Measurements from ENCODE around the gene CES5A. TPM values are rescaled to one million over a fixed set of nuclear protein-coding genes. Genes with fewer than 3 reads are reported as not detected.
"Not testable (repeated sequence)": the region's sequence is repeated elsewhere in the genome, so short reads cannot be mapped to it uniquely, and the experiment has no call there.

Gene CES5A
- total RNA-seq, 1 donor from 2014 or later = not detected

DNA sequence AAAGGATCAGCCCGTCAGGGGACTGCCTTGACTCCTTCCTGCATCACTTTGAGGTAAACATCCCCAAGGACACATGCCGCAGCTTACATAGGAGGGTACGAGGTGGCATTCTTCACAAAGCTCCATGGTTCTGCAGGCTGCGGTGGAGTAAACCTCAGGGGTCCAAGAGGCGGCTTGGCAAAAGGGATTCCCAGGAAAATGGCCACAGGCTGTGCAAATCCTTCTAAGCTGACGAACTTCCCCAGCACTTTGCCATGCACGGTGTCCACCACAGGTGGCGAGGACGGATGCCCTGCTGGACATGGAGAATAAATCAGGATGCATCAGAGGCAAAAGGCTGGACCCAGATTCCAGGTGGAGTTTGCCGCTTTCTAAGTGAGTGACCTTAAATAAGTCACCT lies 46.5 kb downstream of the CES5A start:
- DNase-seq = no peak

DNA sequence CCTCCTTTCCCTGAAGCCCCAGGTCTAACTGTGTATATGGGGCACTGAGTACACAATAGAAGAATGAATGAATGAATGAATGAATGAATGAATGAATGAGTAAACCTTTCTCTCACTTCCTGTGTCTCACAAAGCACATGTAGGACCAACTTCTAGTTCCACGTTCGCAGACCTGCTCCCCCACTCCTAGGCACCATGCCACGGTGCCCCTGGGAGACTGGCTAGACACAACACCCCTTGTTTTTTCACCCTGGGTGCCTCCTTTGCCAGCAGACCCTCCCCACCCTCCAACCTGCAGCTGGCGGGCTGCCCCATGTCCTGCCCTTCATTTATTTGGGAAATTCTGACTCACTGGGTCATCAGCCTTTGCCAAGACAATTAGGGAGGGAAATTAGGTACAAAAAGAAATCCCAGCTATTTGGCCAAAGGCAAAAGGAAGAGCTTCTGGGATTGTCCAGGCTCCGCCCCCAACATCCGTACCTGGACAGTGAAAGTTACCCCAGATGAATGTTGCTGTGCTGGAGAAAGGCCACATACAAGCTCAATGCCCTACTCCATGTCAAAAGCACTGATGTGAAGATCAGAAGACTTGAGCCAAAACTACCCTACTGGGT lies 50.0 kb downstream of the CES5A start:
- no peak for DNase-seq

DNA sequence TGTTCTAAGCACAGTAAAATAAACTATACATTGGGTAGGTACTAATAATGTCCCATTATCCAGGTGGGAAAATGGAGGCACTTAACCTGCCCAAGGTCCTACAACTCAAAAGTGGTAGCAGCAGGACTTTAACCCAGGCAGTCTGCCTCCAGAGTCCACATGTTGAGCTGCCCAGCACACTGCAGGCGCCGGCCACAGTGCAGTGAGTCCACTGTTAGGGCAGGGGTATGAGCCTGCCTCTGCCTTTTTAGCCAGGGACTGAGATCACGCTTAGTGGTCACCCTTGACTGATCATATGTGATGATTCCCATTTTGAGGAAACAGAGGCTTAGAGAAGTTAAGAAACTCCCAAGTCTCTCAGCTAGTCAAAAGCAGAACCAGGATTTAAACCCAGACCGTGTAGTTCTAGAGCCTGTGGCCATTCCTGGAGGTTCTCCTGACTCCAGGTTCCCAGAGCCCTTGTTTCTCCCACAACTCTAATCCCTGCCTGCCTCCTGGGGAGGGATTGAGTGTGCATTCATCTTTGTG lies 50.6 kb downstream of the CES5A start:
- no peak for DNase-seq

- DNase-seq = no peak
Observed at GRCh38 chr16:55822280-55822810, 52.8 kb downstream of the CES5A start.

DNA sequence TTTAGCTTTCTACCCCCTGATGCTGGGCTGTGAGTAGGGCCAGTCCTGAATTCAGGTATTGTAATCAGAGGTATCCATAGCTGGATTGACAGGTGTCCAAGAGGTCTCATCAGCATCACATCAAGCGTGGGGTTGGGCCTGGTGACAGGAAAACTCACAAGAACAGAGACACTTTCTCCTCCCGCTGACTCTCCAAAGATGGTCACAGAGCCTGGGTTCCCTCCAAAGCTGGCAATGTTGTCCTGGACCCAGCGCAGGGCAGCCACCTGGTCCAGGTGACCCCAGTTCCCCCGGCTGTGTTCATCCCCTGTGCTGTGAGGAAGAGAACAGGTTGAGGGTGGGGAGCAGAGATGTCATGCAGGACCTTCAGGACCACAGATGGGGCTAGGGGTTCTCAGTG lies 54.0 kb downstream of the CES5A start:
- DNase-seq = no peak

GRCh38 chr16:55820615-55821014 lies 54.6 kb downstream of the CES5A start:
- DNase-seq = no peak

- DNase-seq = no peak
Observed at GRCh38 chr16:55817236-55817912, 57.8 kb downstream of the CES5A start.

DNA sequence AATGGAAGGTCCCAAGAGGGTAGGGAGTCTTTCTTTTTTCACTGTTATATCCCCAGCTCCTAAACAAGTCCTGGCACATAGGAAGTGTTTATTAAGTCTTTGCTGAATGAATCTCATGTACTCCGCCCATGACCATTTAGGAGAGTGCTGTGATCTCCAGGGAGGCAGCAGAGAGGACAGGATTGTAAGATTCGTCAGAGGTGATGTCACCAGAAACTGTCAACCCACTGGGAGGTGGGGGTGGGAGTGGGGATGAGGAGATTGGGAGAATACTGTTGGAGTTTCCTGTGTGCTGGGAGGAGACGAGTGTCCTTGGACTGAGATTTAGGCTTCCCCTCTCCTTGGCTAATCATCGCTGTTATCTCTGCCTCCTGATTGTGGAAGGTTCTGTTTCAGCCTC lies 59.0 kb downstream of the CES5A start:
- not testable (repeated sequence) for DNase-seq

DNA sequence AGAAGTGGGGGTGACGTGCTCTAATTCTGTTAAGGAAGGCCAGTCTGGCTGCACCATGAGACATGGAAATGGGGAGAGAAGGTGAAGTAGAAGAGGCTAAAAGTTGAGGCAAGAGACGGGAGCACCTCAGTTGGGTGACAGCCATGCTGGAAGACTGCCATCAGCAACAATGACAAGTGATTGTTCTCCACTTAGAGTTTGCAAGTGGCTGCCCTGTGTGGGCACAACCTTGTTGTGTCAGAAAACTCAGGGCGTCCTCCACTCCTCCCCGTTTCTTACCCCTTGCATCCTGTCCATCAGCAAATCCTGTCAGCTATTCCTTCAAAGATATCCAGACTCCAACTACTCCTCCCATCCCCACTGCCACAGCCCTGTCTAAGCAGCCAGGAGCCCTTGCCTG lies 59.9 kb downstream of the CES5A start:
- no peak for DNase-seq

DNA sequence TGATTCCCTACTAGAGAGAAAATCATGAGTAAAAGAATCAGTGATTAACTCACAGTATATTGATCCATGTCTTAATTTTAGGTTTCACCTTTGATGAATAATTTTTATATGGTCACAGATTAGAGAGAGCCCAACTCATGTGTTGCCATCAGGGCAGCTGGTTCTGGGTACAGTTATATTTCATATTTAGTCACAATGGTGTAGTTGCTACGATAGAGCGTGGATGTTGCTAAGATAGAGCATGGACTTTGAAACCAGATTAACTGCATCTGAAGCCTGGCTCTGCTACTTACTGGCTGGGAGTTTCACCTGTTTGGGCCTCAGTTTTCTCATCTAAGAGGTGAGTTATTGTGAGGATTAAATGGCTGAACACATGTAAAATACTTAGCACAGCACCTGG lies 61.0 kb downstream of the CES5A start:
- DNase-seq = not testable (repeated sequence)

DNA sequence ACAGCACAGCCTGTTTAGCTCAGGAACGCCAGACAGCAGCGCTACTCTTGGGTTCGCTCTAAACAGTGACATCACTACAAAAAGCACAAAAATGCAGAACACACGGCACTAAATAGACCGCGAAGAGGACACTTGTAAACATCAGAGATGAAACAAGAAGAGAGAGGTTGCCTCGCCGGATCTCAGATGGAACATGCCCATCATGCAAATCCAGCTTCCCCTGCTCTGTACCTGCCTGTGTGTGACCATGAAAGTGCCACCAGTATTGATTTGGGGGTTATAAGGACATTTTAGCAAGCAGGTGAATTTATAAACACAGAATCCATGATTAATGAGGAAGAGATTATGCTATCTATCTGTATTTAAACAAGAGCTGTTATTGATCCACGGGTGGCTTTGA lies 61.4 kb downstream of the CES5A start:
- not testable (repeated sequence) for DNase-seq

DNA sequence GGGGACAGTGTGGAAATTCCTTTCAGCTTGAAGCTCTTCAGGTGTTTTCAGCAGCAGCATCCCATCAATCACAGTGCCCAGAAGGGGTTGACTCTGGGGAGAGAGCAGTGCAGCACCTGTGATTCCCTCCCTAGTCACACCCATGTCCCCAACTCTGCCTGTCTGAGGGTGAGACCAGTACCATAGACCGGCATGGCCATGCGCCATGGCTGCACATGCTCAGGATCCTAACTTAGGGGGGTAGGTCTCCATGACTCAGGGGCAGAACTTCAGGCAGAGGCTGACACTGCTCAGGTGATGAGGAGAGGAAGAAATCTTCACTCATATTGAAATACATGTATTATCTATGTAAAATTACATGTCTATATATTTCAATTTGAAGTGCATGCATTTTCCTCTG lies 62.2 kb downstream of the CES5A start:
- DNase-seq = no peak

DNA sequence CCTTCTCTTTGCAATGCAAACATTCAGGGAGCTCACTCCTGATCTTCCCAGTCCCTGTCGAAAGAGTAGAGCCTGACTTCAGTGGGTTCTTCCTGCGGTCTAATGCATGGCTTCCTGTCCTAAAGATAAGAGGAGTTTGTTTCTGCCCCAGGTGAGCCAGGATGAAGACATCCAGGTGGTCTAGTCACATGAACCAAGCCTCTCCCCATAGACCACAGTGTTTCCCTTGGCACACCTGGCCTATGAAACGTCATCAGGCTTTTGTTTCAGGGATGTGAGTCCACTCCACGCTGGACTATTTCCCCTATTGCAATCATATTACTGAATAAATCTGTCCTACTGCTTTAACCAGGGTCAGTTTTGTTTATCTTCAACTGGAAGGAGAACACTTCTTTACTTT lies 63.4 kb downstream of the CES5A start:
- no peak for DNase-seq

DNA sequence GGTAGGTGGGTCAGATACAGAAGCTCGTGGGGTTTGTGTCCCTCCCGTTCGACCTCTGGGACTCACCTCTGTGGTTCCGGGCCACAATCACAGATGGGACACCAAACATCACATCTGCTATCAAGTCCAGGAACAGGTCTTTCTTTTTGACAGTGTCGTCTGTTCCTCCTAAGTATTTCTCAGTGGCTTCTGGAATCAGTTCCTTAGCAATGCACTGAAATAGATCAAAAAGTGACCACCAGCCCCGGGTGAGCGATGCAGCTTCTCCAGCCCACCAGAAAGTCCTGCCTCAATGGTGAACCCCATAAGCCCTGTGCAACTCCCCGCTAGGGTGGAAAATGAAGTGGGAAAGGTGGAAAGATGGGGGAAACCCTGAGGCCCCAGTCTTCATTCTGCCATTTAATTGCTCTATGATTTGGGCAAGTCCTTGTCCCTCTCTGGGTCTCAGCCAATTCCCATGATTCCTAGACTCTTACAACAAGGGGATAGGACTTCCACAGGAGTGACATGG lies 64.7 kb downstream of the CES5A start:
- no peak for DNase-seq

DNA sequence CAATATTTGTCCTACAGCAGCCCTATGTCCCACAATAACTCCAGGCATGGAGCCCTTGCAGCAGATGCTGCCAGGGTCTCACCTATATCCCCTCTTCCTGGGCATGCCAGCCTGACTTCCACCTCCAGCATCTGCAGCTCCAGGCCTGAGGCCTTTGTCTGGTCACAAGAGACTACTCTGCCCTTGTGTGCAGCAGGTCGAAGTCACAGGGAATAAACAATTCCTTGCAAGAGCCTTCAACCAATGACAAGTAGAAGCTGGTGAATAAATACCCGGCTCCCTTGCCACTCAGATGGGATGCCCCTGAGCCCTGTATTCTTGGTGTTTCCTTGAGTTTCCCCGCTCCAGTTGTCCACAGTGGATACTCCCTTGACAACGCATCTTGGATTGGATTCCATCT lies 65.3 kb downstream of the CES5A start:
- DNase-seq = no peak

DNA sequence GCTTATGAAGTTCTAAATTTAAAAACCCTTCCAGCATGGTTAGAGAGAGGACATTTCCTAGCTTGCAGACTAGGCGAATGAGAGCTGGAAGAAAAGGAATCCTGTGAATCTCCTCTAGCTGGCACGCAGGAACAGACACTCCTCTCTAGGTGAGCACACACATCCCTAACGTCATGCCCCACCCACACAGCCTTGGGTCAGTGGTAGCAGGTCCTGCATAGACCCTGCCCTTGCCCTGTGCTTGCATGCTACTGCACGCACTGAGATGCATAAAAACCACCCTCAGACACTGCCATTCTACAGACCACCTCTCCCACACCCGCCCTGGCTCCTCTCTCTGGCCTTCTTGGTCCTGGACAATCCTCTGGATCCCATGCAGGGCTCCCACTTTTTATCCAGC lies 65.8 kb downstream of the CES5A start:
- DNase-seq = no peak

GRCh38 chr16:55808286-55808685 lies 66.9 kb downstream of the CES5A start:
- DNase-seq = not testable (repeated sequence)

DNA sequence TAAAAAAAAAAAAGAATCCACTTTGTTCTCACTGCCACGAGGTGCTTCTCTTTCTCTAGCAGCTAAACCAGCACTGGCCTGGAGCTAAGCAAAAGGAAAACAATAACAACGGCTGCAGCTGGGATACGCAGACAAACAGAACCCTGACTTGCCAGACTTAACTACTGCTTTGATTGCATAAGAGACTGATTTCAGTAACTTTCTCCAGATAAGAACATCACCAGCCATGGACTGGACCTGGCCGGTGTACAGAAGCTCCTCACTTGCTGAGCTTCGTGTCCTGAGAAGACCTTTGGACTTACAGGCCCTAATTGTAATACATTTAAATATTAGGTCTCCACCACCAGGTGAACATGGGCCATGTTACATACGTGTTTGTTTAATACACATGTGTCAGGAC lies 70.1 kb downstream of the CES5A start:
- not testable (repeated sequence) for DNase-seq

- not testable (repeated sequence) for DNase-seq
Observed at GRCh38 chr16:55803681-55804080, 71.5 kb downstream of the CES5A start.

Other genes with a start within 250 kb of the CES5A start
- gene SLC6A2, start 219.4 kb downstream of the CES5A start, total RNA-seq = not detected in 2 replicates
- gene CES1, start 42.3 kb downstream of the CES5A start, total RNA-seq = 0.34 TPM in 1 of 2 replicates, not detected in the other

Data from dermis blood vessel endothelial cell (primary cell).